ENCODE results near the gene TNRC6C.

- no peak for TF ChIP-seq POLR2A (IDR thresholded peaks at IDR 0.05; ENCODE audit: low read length)
- no peak for TF ChIP-seq GATA1 (IDR thresholded peaks at IDR 0.05; ENCODE audit: low read depth, low read length)
Observed at GRCh38 chr17:78058581-78058980, 100.1 kb downstream of the TNRC6C start.

All from erythroblast (primary cell).